Neural cell (in vitro differentiated cells): ENCODE results near the gene RYR3. TPM values are rescaled to one million over a fixed set of nuclear protein-coding genes. Genes with fewer than 3 reads are reported as not detected.

Experiments used
- H2AFZ ChIP-seq: fragments of 200-600, 300-800 bp; sonication (generic), shearing (Covaris generic); 2 replicates; pipeline ENCODE4 v1.6.0; 2014; ENCODE audit warnings: low read depth, mild to moderate bottlenecking, antibody characterized with exemption, low read length, moderate library complexity
- H3F3A ChIP-seq: fragments of 200-600 bp; shearing (Covaris generic); 2 replicates; pipeline ENCODE4 v1.6.1; 2016; ENCODE audit warnings: mild to moderate bottlenecking, moderate library complexity, mixed read lengths, antibody characterized with exemption, low read length; ENCODE audit not compliant: insufficient read depth, poor library complexity, severe bottlenecking
- H3K27ac ChIP-seq: fragments of 200-600, 300-800 bp; sonication (generic), shearing (Covaris generic); 2 replicates; pipeline ENCODE4 v1.5.1; 2014; ENCODE audit warnings: mild to moderate bottlenecking, low read length, moderate library complexity
- H3K27me3 ChIP-seq: fragments of 300-800, 200-600 bp; sonication (generic), shearing (Covaris generic); 2 replicates; pipeline ENCODE4 v1.6.0; 2014; ENCODE audit warnings: mild to moderate bottlenecking, low read depth, low read length, moderate library complexity; ENCODE audit not compliant: insufficient read depth
- H3K36me3 ChIP-seq: fragments of 300-800, 200-600 bp; sonication (generic), shearing (Covaris generic); 2 replicates; pipeline ENCODE4 v1.5.1; 2014; ENCODE audit warnings: mild to moderate bottlenecking, antibody characterized with exemption, low read length, moderate library complexity; ENCODE audit not compliant: insufficient read depth
- H3K4me2 ChIP-seq: fragments of 300-800, 200-600 bp; sonication (generic), shearing (Covaris generic); 2 replicates; pipeline ENCODE4 v1.6.0; 2014; ENCODE audit warnings: mild to moderate bottlenecking, low read length
- H3K4me3 ChIP-seq: fragments of 300-800, 200-600 bp; sonication (generic), shearing (Covaris generic); 2 replicates; pipeline ENCODE4 v1.5.1; 2014; ENCODE audit warnings: mild to moderate bottlenecking, low read length, moderate library complexity
- H3K79me2 ChIP-seq: fragments of 200-600 bp; shearing (Covaris generic); replicated peaks from 2 replicates; pipeline ENCODE4 v1.6.0; 2014; ENCODE audit warnings: mild to moderate bottlenecking, low read length, moderate library complexity; ENCODE audit not compliant: insufficient read depth
- H3K9ac ChIP-seq: fragments of 300-800, 200-600 bp; sonication (generic), shearing (Covaris generic); 2 replicates; pipeline ENCODE4 v1.6.1; 2016; ENCODE audit warnings: mild to moderate bottlenecking, low read length, mixed read lengths
- H3K9me2 ChIP-seq: fragments of 200-600 bp; shearing (Covaris generic); 2 replicates; pipeline ENCODE4 v1.6.1; 2016; ENCODE audit warnings: mild to moderate bottlenecking, low read length, mixed read lengths; ENCODE audit not compliant: insufficient read depth
- H3K9me3 ChIP-seq: fragments of 200-600, 300-800 bp; sonication (generic), shearing (Covaris generic); 2 replicates; pipeline ENCODE4 v1.6.1; 2016; ENCODE audit warnings: mild to moderate bottlenecking, mixed run types, low read length, moderate library complexity, mixed read lengths
- H4K20me1 ChIP-seq: fragments of 200-600 bp; shearing (Covaris generic); 2 replicates; pipeline ENCODE4 v1.6.1; 2016; ENCODE audit warnings: mild to moderate bottlenecking, mixed run types; ENCODE audit not compliant: insufficient read depth
- EP300 ChIP-seq: fragments of 450-650 bp; conservative IDR thresholded peaks from 2 replicates; pipeline ENCODE4 v1.6.1; 2014; ENCODE audit warnings: antibody characterized with exemption, mild to moderate bottlenecking, moderate library complexity; ENCODE audit not compliant: poor library complexity, severe bottlenecking
- EZH2 ChIP-seq: fragments of 200-600, 300-800 bp; shearing (Covaris generic), sonication (generic); IDR thresholded peaks from 2 replicates; pipeline ENCODE4 v1.6.1; 2014; ENCODE audit warnings: antibody characterized with exemption, low read length, borderline replicate concordance, mild to moderate bottlenecking; ENCODE audit not compliant: insufficient read depth, poor library complexity, severe bottlenecking
- MXI1 ChIP-seq: fragments of 450-650 bp; conservative IDR thresholded peaks from 2 replicates; pipeline ENCODE4 v1.6.1; 2014; ENCODE audit warnings: antibody characterized with exemption, mild to moderate bottlenecking; ENCODE audit not compliant: poor library complexity, severe bottlenecking
- POLR2AphosphoS5 ChIP-seq: IDR thresholded peaks from 2 replicates; pipeline ENCODE4 v1.6.1; 2012
- RAD21 ChIP-seq: fragments of 450-650 bp; conservative IDR thresholded peaks from 2 replicates; pipeline ENCODE4 v1.6.1; 2014; ENCODE audit warnings: antibody characterized with exemption, mild to moderate bottlenecking, moderate library complexity
- REST ChIP-seq: IDR thresholded peaks from 2 replicates; pipeline ENCODE4 v1.6.1; 2012; ENCODE audit warnings: borderline replicate concordance
- SMC3 ChIP-seq: fragments of 450-650 bp; conservative IDR thresholded peaks from 2 replicates; pipeline ENCODE4 v1.6.1; 2014; ENCODE audit warnings: antibody characterized with exemption, mild to moderate bottlenecking, moderate library complexity; ENCODE audit not compliant: poor library complexity
- TAF1 ChIP-seq: IDR thresholded peaks from 2 replicates; pipeline ENCODE4 v1.6.1; 2012; ENCODE audit warnings: low read depth
- polyA plus RNA-seq: library from polyadenylated mRNA; depleted of rRNA; stranded (reverse); fragments of >200 nt; gene quantifications from 2 replicates; pipeline ENCODE4 v1.2.3, GENCODE V29; 2014
- TF ChIP-seq, protein P1 (sequence below): fragments of 450-650 bp; IDR thresholded peaks from 2 replicates; pipeline ENCODE4 v1.5.1; 2014; ENCODE audit warnings: antibody characterized with exemption, mild to moderate bottlenecking, moderate library complexity; ENCODE audit not compliant: poor library complexity, severe bottlenecking

Gene RYR3
- polyA plus RNA-seq, 1 donor from 2014 or later, result 12.6 TPM

- H3K9me2 ChIP-seq, result no peaks in the 10 kb centered on the region
- H3K27me3 ChIP-seq, result peaks cover 19% of the 10 kb centered on the region
- no peak overlapping the region for H3K4me2 ChIP-seq
- H4K20me1 ChIP-seq, result no peaks in the 10 kb centered on the region
- no peak overlapping the region for H3K9ac ChIP-seq
- H3K4me3 ChIP-seq, result no peak overlapping the region
- H3K27ac ChIP-seq, result no peak overlapping the region
- no peaks in the 10 kb centered on the region for H3K79me2 ChIP-seq
- no peaks in the 10 kb centered on the region for H3F3A ChIP-seq
- no peak for TF ChIP-seq EP300
- no peak for TF ChIP-seq SMC3
- no peak for TF ChIP-seq REST
- TF ChIP-seq TAF1, result no peak
- TF ChIP-seq MXI1, result no peak
- TF ChIP-seq, protein P1, sequence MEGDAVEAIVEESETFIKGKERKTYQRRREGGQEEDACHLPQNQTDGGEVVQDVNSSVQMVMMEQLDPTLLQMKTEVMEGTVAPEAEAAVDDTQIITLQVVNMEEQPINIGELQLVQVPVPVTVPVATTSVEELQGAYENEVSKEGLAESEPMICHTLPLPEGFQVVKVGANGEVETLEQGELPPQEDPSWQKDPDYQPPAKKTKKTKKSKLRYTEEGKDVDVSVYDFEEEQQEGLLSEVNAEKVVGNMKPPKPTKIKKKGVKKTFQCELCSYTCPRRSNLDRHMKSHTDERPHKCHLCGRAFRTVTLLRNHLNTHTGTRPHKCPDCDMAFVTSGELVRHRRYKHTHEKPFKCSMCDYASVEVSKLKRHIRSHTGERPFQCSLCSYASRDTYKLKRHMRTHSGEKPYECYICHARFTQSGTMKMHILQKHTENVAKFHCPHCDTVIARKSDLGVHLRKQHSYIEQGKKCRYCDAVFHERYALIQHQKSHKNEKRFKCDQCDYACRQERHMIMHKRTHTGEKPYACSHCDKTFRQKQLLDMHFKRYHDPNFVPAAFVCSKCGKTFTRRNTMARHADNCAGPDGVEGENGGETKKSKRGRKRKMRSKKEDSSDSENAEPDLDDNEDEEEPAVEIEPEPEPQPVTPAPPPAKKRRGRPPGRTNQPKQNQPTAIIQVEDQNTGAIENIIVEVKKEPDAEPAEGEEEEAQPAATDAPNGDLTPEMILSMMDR, result no peak
- no peak for TF ChIP-seq RAD21
- TF ChIP-seq POLR2AphosphoS5, result no peak
- TF ChIP-seq EZH2, result no peak
- H3K9me3 ChIP-seq, result no peaks in the 10 kb centered on the region
- no peak overlapping the region for H2AFZ ChIP-seq
- no peaks in the 10 kb centered on the region for H3K36me3 ChIP-seq
Measured at GRCh38 chr15:33313491-33313890, 2.7 kb downstream of the RYR3 start.

GRCh38 chr15:33314069-33314468 is 3.3 kb downstream of the RYR3 start:
- peaks cover 19% of the 10 kb centered on the region for H3K27me3 ChIP-seq
- no peaks in the 10 kb centered on the region for H3K9me3 ChIP-seq
- H3K4me3 ChIP-seq, result no peak overlapping the region
- no peak overlapping the region for H3K4me2 ChIP-seq
- no peak overlapping the region for H2AFZ ChIP-seq
- no peaks in the 10 kb centered on the region for H3F3A ChIP-seq
- TF ChIP-seq TAF1, result no peak
- TF ChIP-seq RAD21, result no peak
- no peak for TF ChIP-seq REST
- TF ChIP-seq EZH2, result no peak
- TF ChIP-seq, protein P1, result no peak
- no peak for TF ChIP-seq SMC3
- TF ChIP-seq EP300, result no peak
- no peak for TF ChIP-seq POLR2AphosphoS5
- no peak for TF ChIP-seq MXI1
- no peaks in the 10 kb centered on the region for H4K20me1 ChIP-seq
- H3K27ac ChIP-seq, result no peak overlapping the region
- no peaks in the 10 kb centered on the region for H3K36me3 ChIP-seq
- no peaks in the 10 kb centered on the region for H3K9me2 ChIP-seq
- no peaks in the 10 kb centered on the region for H3K79me2 ChIP-seq
- no peak overlapping the region for H3K9ac ChIP-seq
